Measurements from ENCODE around the gene RNFT2.

- TF ChIP-seq ZNF704 (tag by site-specific recombination; IDR thresholded peaks at IDR 0.05): no peak
- no peak for TF ChIP-seq REPIN1 (tag by site-specific recombination; IDR thresholded peaks at IDR 0.05; ENCODE audit: low read depth)
- no peak for TF ChIP-seq ZNF311 (tag by site-specific recombination; IDR thresholded peaks at IDR 0.05; ENCODE audit: borderline replicate concordance)
- no peak for TF ChIP-seq KLF16 (tag by site-specific recombination; IDR thresholded peaks at IDR 0.05)
- no peak for TF ChIP-seq CTCF (tag by site-specific recombination; IDR thresholded peaks at IDR 0.05)
- no peak for TF ChIP-seq ZNF404 (tag by site-specific recombination; IDR thresholded peaks at IDR 0.05)
- TF ChIP-seq ZNF510 (tag by site-specific recombination; IDR thresholded peaks at IDR 0.05; ENCODE audit: insufficient replicate concordance): no peak
- TF ChIP-seq ZNF792 (tag by site-specific recombination; IDR thresholded peaks at IDR 0.05): no peak
Measured at GRCh38 chr12:116881325-116881876, 143.3 kb downstream of the RNFT2 start, which contains the start of gene HRK.
